ENCODE measurements around the gene DYNC1I1. TPM values are rescaled to one million over a fixed set of nuclear protein-coding genes. Genes with fewer than 3 reads are reported as not detected.

DYNC1I1 gene
- total RNA-seq, 1 donor from 2014 or later: 24.3 TPM

Other genes with a start within 250 kb of the DYNC1I1 start
- 49.0 TPM for gene PDK4, start 176.0 kb upstream of the DYNC1I1 start, total RNA-seq